H1 (cell line): ENCODE data around the gene IRX4. TPM values are rescaled to one million over a fixed set of nuclear protein-coding genes. Genes with fewer than 3 reads are reported as not detected.
A peak's percentile ranks its signal among the peaks of the same experiment; 100 is the strongest.

ENCODE experiments used
- CTCF ChIA-PET: fragments of 300-600 bp; sonication (Branson Sonifier 250); formaldehyde crosslinking; loops from one replicate; lab custom pipeline; 2021; ENCODE audit not compliant: partially characterized antibody; lab: Charles Lee
- POLR2A ChIA-PET: fragments of 300-600 bp; sonication (Branson Sonifier 250); formaldehyde crosslinking; loops from one replicate; lab custom pipeline; 2021; ENCODE audit warnings: inconsistent platforms; ENCODE audit not compliant: partially characterized antibody; lab: Charles Lee
- DNase-seq, 2 experiments: peaks; one replicate each; pipeline versions ENCODE4 v3.0.0 to v3.0.0-alpha.2; 2010 to 2022; ENCODE audit warnings: low spot score in 2 of 2, low read depth in 1 of 2, mixed read lengths in 1 of 2
- FAIRE-seq: peaks from 2 replicates; lab custom pipeline; 2011; peaks lifted over from hg19 to GRCh38; lab: Jason Lieb, UNC
- H2AFZ ChIP-seq: 2 replicates; pipeline ENCODE4 v1.8.1; 2012; ENCODE audit warnings: low read length, inconsistent platforms
- H2AK5ac ChIP-seq: 2 replicates; pipeline ENCODE4 v1.6.1; 2013; ENCODE audit warnings: low read depth, low read length
- H2BK120ac ChIP-seq: replicated peaks from 2 replicates; pipeline ENCODE3; 2013; ENCODE audit warnings: low read depth, low read length, inconsistent platforms
- H2BK12ac ChIP-seq: 2 replicates; pipeline ENCODE4 v1.6.1; 2013; ENCODE audit warnings: low read depth, low read length
- H2BK15ac ChIP-seq: 2 replicates; pipeline ENCODE4 v1.6.1; 2013; ENCODE audit warnings: low read length
- H2BK20ac ChIP-seq: 2 replicates; pipeline ENCODE4 v1.6.1; 2013; ENCODE audit warnings: low read length
- H2BK5ac ChIP-seq: 2 replicates; pipeline ENCODE4 v1.6.1; 2013; ENCODE audit warnings: low read depth, low read length
- H3K14ac ChIP-seq: 2 replicates; pipeline ENCODE4 v1.6.1; 2013; ENCODE audit warnings: inconsistent platforms; ENCODE audit not compliant: insufficient read length
- H3K18ac ChIP-seq: 2 replicates; pipeline ENCODE4 v1.6.1; 2013; ENCODE audit warnings: low read length; ENCODE audit errors: extremely low read depth
- H3K23ac ChIP-seq: 2 replicates; pipeline ENCODE4 v1.6.1; 2013; ENCODE audit warnings: inconsistent platforms; ENCODE audit not compliant: insufficient read length
- H3K23me2 ChIP-seq: 2 replicates; pipeline ENCODE4 v1.6.1; 2013; ENCODE audit warnings: low read depth, low read length
- H3K27ac ChIP-seq: 2 replicates; pipeline ENCODE4 v1.6.1; 2011; ENCODE audit warnings: low read depth, low read length, inconsistent platforms
- H3K27me3 ChIP-seq, 4 experiments: replicated peaks in 1 of 4; 1 replicate in 1 of 4; 2 replicates in 3 of 4; pipeline versions ENCODE4 v1.6.1 to v1.8.1; 2011 to 2013; ENCODE audit warnings: low read length in 3 of 4, mild to moderate bottlenecking in 3 of 4, inconsistent platforms in 2 of 4, mixed read lengths in 2 of 4, moderate library complexity in 1 of 4; ENCODE audit not compliant: control insufficient read depth in 3 of 4, insufficient read depth in 3 of 4; ENCODE audit errors: extremely low read depth in 1 of 4
- H3K36me3 ChIP-seq, 4 experiments: 2 replicates each; pipeline versions ENCODE4 v1.6.1 to v1.8.1; 2011 to 2013; ENCODE audit warnings: mild to moderate bottlenecking in 4 of 4, low read length in 3 of 4, moderate library complexity in 2 of 4, control low read depth in 1 of 4, inconsistent platforms in 1 of 4; ENCODE audit not compliant: insufficient read depth in 4 of 4, control insufficient read depth in 2 of 4
- H3K4ac ChIP-seq: replicated peaks from 2 replicates; pipeline ENCODE3; 2013; ENCODE audit warnings: low read length, low read depth, mixed read lengths, inconsistent platforms; ENCODE audit not compliant: insufficient read length
- H3K4me1 ChIP-seq, 4 experiments: replicated peaks in 1 of 4; 1 replicate in 1 of 4; 2 replicates in 3 of 4; pipeline versions ENCODE4 v1.6.1 to v1.8.1; 2011 to 2013; ENCODE audit warnings: low read length in 3 of 4, inconsistent platforms in 2 of 4, mixed read lengths in 1 of 4; ENCODE audit not compliant: insufficient read depth in 4 of 4, control insufficient read depth in 3 of 4
- H3K4me2 ChIP-seq, 2 experiments: 2 replicates each; pipeline versions ENCODE4 v1.6.1 to v1.8.1; 2011 to 2013; ENCODE audit warnings: low read depth in 2 of 2, low read length in 2 of 2, control low read depth in 1 of 2, inconsistent platforms in 1 of 2, mild to moderate bottlenecking in 1 of 2; ENCODE audit not compliant: insufficient read depth in 1 of 2
- H3K4me3 ChIP-seq, 4 experiments: fragments of 200-600, 300-600 bp in 1 of 4; sonication (generic), shearing (Covaris generic), sonication (Bioruptor Twin) in 1 of 4; 2 replicates each; pipeline versions ENCODE4 v1.5.1 to v1.8.1; 2011 to 2016; ENCODE audit warnings: low read length in 4 of 4, low read depth in 3 of 4, control low read depth in 2 of 4, inconsistent platforms in 2 of 4, mild to moderate bottlenecking in 2 of 4, mixed read lengths in 1 of 4, moderate library complexity in 1 of 4; ENCODE audit not compliant: insufficient read depth in 2 of 4; ENCODE audit errors: extremely low read depth in 1 of 4
- H3K56ac ChIP-seq: replicated peaks from 2 replicates; pipeline ENCODE3; 2013; ENCODE audit warnings: low read depth, mild to moderate bottlenecking, mixed read lengths, low read length, inconsistent platforms; ENCODE audit not compliant: insufficient read length
- H3K79me1 ChIP-seq: 2 replicates; pipeline ENCODE4 v1.6.1; 2013; ENCODE audit warnings: low read depth, low read length, control low read depth
- H3K79me2 ChIP-seq, 2 experiments: 2 replicates each; pipeline versions ENCODE4 v1.6.1 to v1.8.1; 2012 to 2013; ENCODE audit warnings: low read length in 2 of 2, mild to moderate bottlenecking in 2 of 2, inconsistent platforms in 1 of 2; ENCODE audit not compliant: insufficient read depth in 2 of 2, control insufficient read depth in 1 of 2
- H3K9ac ChIP-seq, 4 experiments: replicated peaks in 1 of 4; 1 replicate in 1 of 4; 2 replicates in 3 of 4; pipeline versions ENCODE4 v1.6.1 to v1.8.1; 2011 to 2013; ENCODE audit warnings: low read depth in 3 of 4, low read length in 3 of 4, control low read depth in 2 of 4, mild to moderate bottlenecking in 2 of 4, moderate library complexity in 2 of 4, inconsistent platforms in 1 of 4; ENCODE audit errors: extremely low read depth in 1 of 4
- H3K9me3 ChIP-seq, 2 experiments: 2 replicates each; pipeline versions ENCODE4 v1.6.1 to v1.8.1; 2012 to 2013; ENCODE audit warnings: mild to moderate bottlenecking in 2 of 2, moderate library complexity in 2 of 2, control low read depth in 1 of 2, inconsistent platforms in 1 of 2, low read depth in 1 of 2, low read length in 1 of 2, mixed read lengths in 1 of 2; ENCODE audit not compliant: insufficient read depth in 2 of 2
- H4K20me1 ChIP-seq, 2 experiments: replicated peaks in 1 of 2; 2 replicates each; pipeline versions ENCODE3 to v1.8.1; 2011 to 2013; ENCODE audit warnings: inconsistent platforms in 2 of 2, low read length in 2 of 2, mild to moderate bottlenecking in 1 of 2; ENCODE audit not compliant: insufficient read depth in 2 of 2, control insufficient read depth in 1 of 2
- H4K5ac ChIP-seq: 2 replicates; pipeline ENCODE4 v1.6.1; 2013; ENCODE audit warnings: low read length, low read depth, mixed read lengths, inconsistent platforms; ENCODE audit not compliant: insufficient read length
- H4K8ac ChIP-seq: 2 replicates; pipeline ENCODE4 v1.8.0; 2013; ENCODE audit warnings: mild to moderate bottlenecking, moderate library complexity, low read length, inconsistent platforms; ENCODE audit not compliant: insufficient read depth; ENCODE audit errors: extremely low read depth
- H4K91ac ChIP-seq: replicated peaks from 2 replicates; pipeline ENCODE3; 2013; ENCODE audit warnings: low read length, mixed read lengths, inconsistent platforms; ENCODE audit not compliant: insufficient read length
- EZH2 ChIP-seq: fragments of 200-600 bp; sonication (generic); IDR thresholded peaks from 2 replicates; pipeline ENCODE4 v1.7.1; 2012; ENCODE audit warnings: low read depth, mild to moderate bottlenecking, moderate library complexity, low read length, inconsistent platforms; ENCODE audit not compliant: severe bottlenecking
- GTF2F1 ChIP-seq: IDR thresholded peaks from 2 replicates; pipeline ENCODE4 v1.6.1; 2012; ENCODE audit warnings: low read depth, low read length, improper control_type of control experiment, borderline replicate concordance
- SAP30 ChIP-seq: fragments of 300-600 bp; sonication (generic); IDR thresholded peaks from 2 replicates; pipeline ENCODE4 v1.7.1; 2012; ENCODE audit warnings: low read length, moderate library complexity, mild to moderate bottlenecking, inconsistent platforms; ENCODE audit not compliant: insufficient read depth, insufficient replicate concordance
- WGBS, 2 experiments: shearing (Covaris generic) in 1 of 2; methylation state at CpG; one replicate each; pipeline versions ENCODE4 v1.1.6 to v1.1.7; 2013 to 2015; ENCODE audit warnings: low lambda C conversion rate in 2 of 2, mixed read lengths in 2 of 2, inconsistent platforms in 1 of 2, low coverage in 1 of 2, missing lambda C conversion rate in 1 of 2; ENCODE audit not compliant: insufficient replicate concordance in 2 of 2, insufficient coverage in 1 of 2, insufficient read length in 1 of 2; ENCODE audit errors: extremely low coverage in 1 of 2, missing lambda C conversion rate in 1 of 2; 5-methylcytosine and 5-hydroxymethylcytosine counted together
- polyA plus RNA-seq, 7 experiments: library from polyadenylated mRNA; depleted of rRNA in 3 of 7; stranded (reverse) in 5 of 7; unstranded in 2 of 7; fragments of >200 nt in 5 of 7; fragments of 200-250 nt in 2 of 7; gene quantifications; 1 replicate in 5 of 7; 2 replicates in 1 of 7; 4 replicates in 1 of 7; pipeline versions ENCODE4 v1.2.1 to v1.2.3, GENCODE V29; 2011 to 2013; ENCODE audit warnings: missing spikeins in 2 of 7, mixed read lengths in 2 of 7
- total RNA-seq: library from RNA; stranded (reverse); fragmentation: NEBNext Ultra II Directional; extraction: Animal tissue kit (Norgen Biotek cat#: 25700); gene quantifications from 2 replicates; pipeline ENCODE4 v1.2.1, GENCODE V29; 2021
- TF ChIP-seq, protein P1 (sequence below): IDR thresholded peaks from 2 replicates; pipeline ENCODE4 v1.6.1; 2012; ENCODE audit warnings: inconsistent platforms
- TF ChIP-seq, protein P2 (sequence below): IDR thresholded peaks from 2 replicates; pipeline ENCODE4 v1.6.1; 2012; ENCODE audit warnings: low read length, inconsistent platforms
- TF ChIP-seq, protein P3 (sequence below): IDR thresholded peaks from 2 replicates; pipeline ENCODE4 v1.6.1; 2011; ENCODE audit warnings: low read length, improper control_type of control experiment

The IRX4 gene
- total and polyA plus RNA-seq, 2 of the 8 experiments (the other 6 are each of a cell fraction or from before 2014, with no cell fraction given): 0.45 to 1.2 TPM

DNA sequence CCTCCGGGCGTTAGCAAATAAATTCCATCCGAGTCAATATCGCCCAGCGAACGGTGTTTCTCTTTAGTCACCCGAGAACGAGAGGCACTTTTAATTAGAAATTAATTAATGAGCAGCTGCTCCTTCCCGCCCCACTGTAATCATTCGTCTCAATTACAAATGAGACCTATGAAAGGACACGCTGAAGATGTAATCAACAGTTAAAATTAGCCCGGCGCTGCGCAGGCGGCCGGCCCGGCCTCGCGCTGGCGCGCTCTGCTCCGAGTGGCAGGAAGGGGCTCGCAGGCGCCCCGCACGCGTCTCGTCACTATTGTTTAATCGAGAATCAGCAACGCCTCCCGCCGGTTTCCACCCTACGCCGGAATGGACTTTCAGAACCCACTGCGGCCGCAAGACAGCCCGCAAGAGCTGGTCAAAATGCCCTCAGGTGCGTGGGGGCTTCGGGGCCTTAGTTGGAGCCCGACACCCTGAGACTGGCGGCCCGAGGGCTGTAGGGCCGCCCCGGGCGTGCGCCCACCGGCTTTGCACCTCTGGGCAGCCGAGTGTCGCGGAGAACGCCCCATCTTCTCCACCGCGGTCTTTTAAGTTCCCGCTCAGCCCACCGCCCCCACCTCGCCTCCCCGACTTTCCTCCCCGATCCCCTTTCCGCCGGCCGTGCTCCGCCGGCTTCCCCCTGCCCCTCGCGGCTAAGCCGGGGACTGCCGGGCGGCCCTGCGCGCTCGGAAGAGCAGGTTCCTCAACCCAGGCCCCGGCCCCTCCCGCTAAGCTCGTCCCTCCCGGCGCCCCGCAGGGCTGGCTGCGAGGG is 597 bp upstream of the IRX4 start:
- Histone ChIP-seq H3K27me3 (peaks cover 84 to 99% (median 96%) of the 10 kb centered on the region in 4 experiments), H2AFZ (no peak overlapping the region), H3K4me3 (peak overlapping the region; percentile 21 to 62 (median 36)), H2BK15ac (no peak overlapping the region), H3K56ac (no peak overlapping the region), H3K9ac (no peak overlapping the region), H2BK120ac (no peak overlapping the region), H4K91ac (no peak overlapping the region), H3K23me2 (peaks cover 27% of the 10 kb centered on the region; the same call in 1 of the 2 replicates), H3K79me2 (no peaks in the 10 kb centered on the region), H2BK20ac (no peak overlapping the region), H2AK5ac (no peak overlapping the region), H3K4ac (no peak overlapping the region), H3K23ac (no peak overlapping the region), H2BK5ac (no peak overlapping the region), H3K18ac (peak overlapping the region; percentile 60; the same call in 1 of the 2 replicates), H3K79me1 (no peaks in the 10 kb centered on the region), H3K14ac (no peak overlapping the region), H3K4me2 (peak overlapping the region; percentile 73 to 83), H4K5ac (no peak overlapping the region), H3K9me3 (peaks cover 0 to 3% of the 10 kb centered on the region in 2 experiments; a peak in 1 of 4 replicates), H2BK12ac (no peak overlapping the region; the same call in 1 of the 2 replicates), H3K27ac (no peak overlapping the region), H4K8ac (no peak overlapping the region; the same call in 1 of the 2 replicates), H3K4me1 (peaks cover 3 to 54% (median 38%) of the 10 kb centered on the region in 4 experiments), H3K36me3 (peaks cover 0 to 7% (median 0%) of the 10 kb centered on the region in 4 experiments; a peak in 1 of 8 replicates), H4K20me1 (peaks cover 11 to 20% of the 10 kb centered on the region in 2 experiments)
- DNase-seq (peak in 1 of 2 experiments; percentile 81), FAIRE-seq (no peak)
- WGBS, 2 experiments: 2% methylated on average over 50 of the region's 78 CpGs; no CpG with 5 or more reads in 1 of the 2 experiments
- ChIA-PET POLR2A (interaction anchor here (0.7 to 1.4 kb wide), 2 partner anchors 10 to 100 kb away, joined by 3 read pairs; no protein-coding TSS in a partner anchor), CTCF (interaction anchor here (1.4 to 1.8 kb wide), 2 partner anchors 10 to 28 kb away, joined by 5 to 6 read pairs; no protein-coding TSS in a partner anchor)
- TF ChIP-seq SAP30 (no peak), GTF2F1 (no peak), EZH2 (peak; percentile 92)
- TF ChIP-seq, protein P1, sequence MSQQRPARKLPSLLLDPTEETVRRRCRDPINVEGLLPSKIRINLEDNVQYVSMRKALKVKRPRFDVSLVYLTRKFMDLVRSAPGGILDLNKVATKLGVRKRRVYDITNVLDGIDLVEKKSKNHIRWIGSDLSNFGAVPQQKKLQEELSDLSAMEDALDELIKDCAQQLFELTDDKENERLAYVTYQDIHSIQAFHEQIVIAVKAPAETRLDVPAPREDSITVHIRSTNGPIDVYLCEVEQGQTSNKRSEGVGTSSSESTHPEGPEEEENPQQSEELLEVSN: 0 out of 2 replicates have a peak, but pooled peaks have one; percentile 34
- TF ChIP-seq, protein P2, sequence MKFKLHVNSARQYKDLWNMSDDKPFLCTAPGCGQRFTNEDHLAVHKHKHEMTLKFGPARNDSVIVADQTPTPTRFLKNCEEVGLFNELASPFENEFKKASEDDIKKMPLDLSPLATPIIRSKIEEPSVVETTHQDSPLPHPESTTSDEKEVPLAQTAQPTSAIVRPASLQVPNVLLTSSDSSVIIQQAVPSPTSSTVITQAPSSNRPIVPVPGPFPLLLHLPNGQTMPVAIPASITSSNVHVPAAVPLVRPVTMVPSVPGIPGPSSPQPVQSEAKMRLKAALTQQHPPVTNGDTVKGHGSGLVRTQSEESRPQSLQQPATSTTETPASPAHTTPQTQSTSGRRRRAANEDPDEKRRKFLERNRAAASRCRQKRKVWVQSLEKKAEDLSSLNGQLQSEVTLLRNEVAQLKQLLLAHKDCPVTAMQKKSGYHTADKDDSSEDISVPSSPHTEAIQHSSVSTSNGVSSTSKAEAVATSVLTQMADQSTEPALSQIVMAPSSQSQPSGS: no peak
- TF ChIP-seq, protein P3, sequence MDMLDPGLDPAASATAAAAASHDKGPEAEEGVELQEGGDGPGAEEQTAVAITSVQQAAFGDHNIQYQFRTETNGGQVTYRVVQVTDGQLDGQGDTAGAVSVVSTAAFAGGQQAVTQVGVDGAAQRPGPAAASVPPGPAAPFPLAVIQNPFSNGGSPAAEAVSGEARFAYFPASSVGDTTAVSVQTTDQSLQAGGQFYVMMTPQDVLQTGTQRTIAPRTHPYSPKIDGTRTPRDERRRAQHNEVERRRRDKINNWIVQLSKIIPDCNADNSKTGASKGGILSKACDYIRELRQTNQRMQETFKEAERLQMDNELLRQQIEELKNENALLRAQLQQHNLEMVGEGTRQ: no peak
